HEK293 (cell line): Measurements from ENCODE around the gene PTGR1.

Experiments
- CTCF ChIP-seq: fragments of 450-650 bp; formaldehyde crosslinking; IDR thresholded peaks from 2 replicates; pipeline ENCODE4 v1.5.1; 2016; ENCODE audit warnings: missing biosample characterization, missing genetic modification characterization
- KLF9 ChIP-seq: fragments of 450-650 bp; formaldehyde crosslinking; IDR thresholded peaks from 2 replicates; pipeline ENCODE4 v1.5.1; 2016; ENCODE audit warnings: missing biosample characterization, missing genetic modification characterization, low read depth
- REST ChIP-seq: fragments of 450-650 bp; formaldehyde crosslinking; IDR thresholded peaks from 2 replicates; pipeline ENCODE4 v1.5.1; 2016; ENCODE audit warnings: missing biosample characterization, missing genetic modification characterization
- TCF7L2 ChIP-seq: IDR thresholded peaks from 2 replicates; pipeline ENCODE4 v1.6.1; 2011; ENCODE audit warnings: low read depth, mild to moderate bottlenecking, inconsistent platforms, low read length, moderate library complexity, borderline replicate concordance
- YY1 ChIP-seq: fragments of 450-650 bp; formaldehyde crosslinking; IDR thresholded peaks from 2 replicates; pipeline ENCODE4 v1.5.1; 2018; ENCODE audit warnings: missing biosample characterization, missing genetic modification characterization
- ZBTB8A ChIP-seq: fragments of 450-650 bp; formaldehyde crosslinking; IDR thresholded peaks from 2 replicates; pipeline ENCODE4 v1.5.1; 2016; ENCODE audit warnings: missing biosample characterization, missing genetic modification characterization
- ZNF274 ChIP-seq, 2 experiments: fragments of 200-500 bp in 1 of 2; fragments of 450-650 bp in 1 of 2; sonication (Bioruptor generic) in 1 of 2; formaldehyde crosslinking in 1 of 2; IDR thresholded peaks; 2 replicates each; pipeline versions ENCODE4 v1.5.1 to v1.6.1; 2014 to 2016; ENCODE audit warnings: borderline replicate concordance in 1 of 2, inconsistent platforms in 1 of 2, low read length in 1 of 2, missing biosample characterization in 1 of 2, missing genetic modification characterization in 1 of 2
- ZNF544 ChIP-seq: fragments of 450-650 bp; formaldehyde crosslinking; IDR thresholded peaks from 2 replicates; pipeline ENCODE4 v1.5.0; 2017; ENCODE audit warnings: missing biosample characterization, missing genetic modification characterization
- ZNF747 ChIP-seq: fragments of 450-650 bp; formaldehyde crosslinking; IDR thresholded peaks from 2 replicates; pipeline ENCODE4 v1.5.1; 2016; ENCODE audit warnings: missing biosample characterization, missing genetic modification characterization
- ZSCAN4 ChIP-seq: fragments of 450-650 bp; formaldehyde crosslinking; IDR thresholded peaks from 2 replicates; pipeline ENCODE4 v1.5.1; 2017; ENCODE audit warnings: missing biosample characterization, missing genetic modification characterization
- TF ChIP-seq, protein P1 (sequence below): fragments of 450-650 bp; formaldehyde crosslinking; IDR thresholded peaks from 2 replicates; pipeline ENCODE4 v1.5.1; 2016; ENCODE audit warnings: missing biosample characterization, missing genetic modification characterization, low read depth

DNA sequence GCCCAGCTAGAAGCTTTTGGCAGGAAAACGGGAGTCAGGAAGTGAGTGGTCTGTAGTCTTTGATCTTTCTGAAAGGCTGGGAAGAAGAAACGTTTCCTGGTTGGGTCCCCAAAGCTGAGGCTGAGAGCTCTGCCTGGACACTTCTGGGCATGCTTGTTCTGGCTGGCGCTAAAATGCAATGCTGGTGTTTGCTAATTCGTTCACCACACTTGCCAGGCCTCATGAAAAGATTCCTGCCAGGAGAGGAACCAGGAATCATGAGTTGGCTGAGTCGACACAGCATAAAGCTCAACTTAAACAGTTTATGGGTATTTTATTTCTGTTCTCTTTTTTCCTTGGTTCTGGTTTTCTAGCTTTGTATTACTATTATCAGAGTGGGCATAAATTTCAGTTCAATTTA is 10.7 kb upstream of the PTGR1 start:
- TF ChIP-seq ZSCAN4 (tag by site-specific recombination) (no peak), CTCF (no peak), ZNF544 (tag by site-specific recombination) (no peak), ZNF274 (IDR thresholded peaks at IDR 0.05; ENCODE audit: low read length) (no peak), ZNF274 (tag by site-specific recombination; IDR thresholded peaks at IDR 0.05; ENCODE audit: borderline replicate concordance) (no peak), YY1 (tag by site-specific recombination) (no peak), KLF9 (tag by site-specific recombination) (no peak), ZNF747 (no peak), ZBTB8A (tag by site-specific recombination) (no peak), TCF7L2 (no peak), REST (no peak)
- TF ChIP-seq, protein P1, sequence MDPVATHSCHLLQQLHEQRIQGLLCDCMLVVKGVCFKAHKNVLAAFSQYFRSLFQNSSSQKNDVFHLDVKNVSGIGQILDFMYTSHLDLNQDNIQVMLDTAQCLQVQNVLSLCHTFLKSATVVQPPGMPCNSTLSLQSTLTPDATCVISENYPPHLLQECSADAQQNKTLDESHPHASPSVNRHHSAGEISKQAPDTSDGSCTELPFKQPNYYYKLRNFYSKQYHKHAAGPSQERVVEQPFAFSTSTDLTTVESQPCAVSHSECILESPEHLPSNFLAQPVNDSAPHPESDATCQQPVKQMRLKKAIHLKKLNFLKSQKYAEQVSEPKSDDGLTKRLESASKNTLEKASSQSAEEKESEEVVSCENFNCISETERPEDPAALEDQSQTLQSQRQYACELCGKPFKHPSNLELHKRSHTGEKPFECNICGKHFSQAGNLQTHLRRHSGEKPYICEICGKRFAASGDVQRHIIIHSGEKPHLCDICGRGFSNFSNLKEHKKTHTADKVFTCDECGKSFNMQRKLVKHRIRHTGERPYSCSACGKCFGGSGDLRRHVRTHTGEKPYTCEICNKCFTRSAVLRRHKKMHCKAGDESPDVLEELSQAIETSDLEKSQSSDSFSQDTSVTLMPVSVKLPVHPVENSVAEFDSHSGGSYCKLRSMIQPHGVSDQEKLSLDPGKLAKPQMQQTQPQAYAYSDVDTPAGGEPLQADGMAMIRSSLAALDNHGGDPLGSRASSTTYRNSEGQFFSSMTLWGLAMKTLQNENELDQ (tag by site-specific recombination) = no peak
